SK-N-SH (cell line): Measurements from ENCODE around the gene ASGR1. TPM values are rescaled to one million over a fixed set of nuclear protein-coding genes. Genes with fewer than 3 reads are reported as not detected.

Source experiments
- CTCF ChIA-PET: fragments of 300-600, 350-600 bp; formaldehyde crosslinking; extraction: SDS; loops from one replicate; lab custom pipeline; 2021; lab: Yijun Ruan, JAX
- POLR2A ChIA-PET: fragments of 350-600 bp; sonication (Branson Sonifier 250); formaldehyde crosslinking; extraction: SDS; loops from one replicate; lab custom pipeline; 2020; ENCODE audit warnings: antibody characterized with exemption, inconsistent platforms; lab: Yijun Ruan, JAX
- DNase-seq: peaks from one replicate; pipeline ENCODE4 v3.0.0; 2012
- H2AFZ ChIP-seq: fragments of 200-600 bp; sonication (generic); 2 replicates; pipeline ENCODE4 v1.8.1; 2016; ENCODE audit warnings: antibody characterized with exemption, mild to moderate bottlenecking, low read depth
- H3F3A ChIP-seq: fragments of 200-600 bp; sonication (generic); replicated peaks from 2 replicates; pipeline ENCODE3; 2016; ENCODE audit warnings: antibody characterized with exemption, mild to moderate bottlenecking; ENCODE audit not compliant: insufficient read depth
- H3K27ac ChIP-seq, 2 experiments: fragments of 200-500 bp in 1 of 2; fragments of 200-600 bp in 1 of 2; sonication (Bioruptor generic) in 1 of 2; sonication (generic), shearing (Covaris generic) in 1 of 2; 2 replicates each; pipeline versions ENCODE4 v1.5.1 to v1.6.1; 2014 to 2016; ENCODE audit warnings: low read depth in 2 of 2, inconsistent platforms in 1 of 2, low read length in 1 of 2, mild to moderate bottlenecking in 1 of 2, mixed read lengths in 1 of 2
- H3K27me3 ChIP-seq: fragments of 200-600 bp; sonication (generic), shearing (Covaris generic); 2 replicates; pipeline ENCODE4 v1.6.1; 2016; ENCODE audit warnings: mixed run types; ENCODE audit not compliant: insufficient read depth
- H3K36me3 ChIP-seq, 2 experiments: fragments of 200-500 bp in 1 of 2; fragments of 200-600 bp in 1 of 2; sonication (Bioruptor generic) in 1 of 2; sonication (generic) in 1 of 2; replicated peaks in 1 of 2; 2 replicates each; pipeline versions ENCODE3 to v1.5.1; 2014 to 2016; ENCODE audit warnings: low read length in 1 of 2, mild to moderate bottlenecking in 1 of 2; ENCODE audit not compliant: insufficient read depth in 2 of 2, control insufficient read depth in 1 of 2
- H3K4me1 ChIP-seq, 2 experiments: fragments of 200-500 bp in 1 of 2; fragments of 200-600 bp in 1 of 2; sonication (Bioruptor generic) in 1 of 2; sonication (generic), shearing (Covaris generic) in 1 of 2; 2 replicates each; pipeline versions ENCODE4 v1.5.1 to v1.6.1; 2014 to 2016; ENCODE audit warnings: low read depth in 1 of 2, low read length in 1 of 2, mixed run types in 1 of 2; ENCODE audit not compliant: insufficient read depth in 2 of 2, control insufficient read depth in 1 of 2
- H3K4me2 ChIP-seq: fragments of 200-600 bp; sonication (generic), shearing (Covaris generic); 2 replicates; pipeline ENCODE4 v1.6.1; 2017; ENCODE audit warnings: mixed run types
- H3K4me3 ChIP-seq, 2 experiments: fragments of 200-500 bp in 1 of 2; fragments of 200-600 bp in 1 of 2; sonication (Bioruptor generic) in 1 of 2; sonication (generic), shearing (Covaris generic) in 1 of 2; 2 replicates each; pipeline versions ENCODE4 v1.5.1 to v1.8.1; 2014 to 2016; ENCODE audit warnings: low read depth in 2 of 2, inconsistent platforms in 1 of 2, low read length in 1 of 2, mild to moderate bottlenecking in 1 of 2, mixed read lengths in 1 of 2, moderate library complexity in 1 of 2
- H3K79me2 ChIP-seq: fragments of 200-600 bp; sonication (generic); 2 replicates; pipeline ENCODE4 v1.8.1; 2017; ENCODE audit warnings: mild to moderate bottlenecking; ENCODE audit not compliant: insufficient read depth
- H3K9ac ChIP-seq: fragments of 200-600 bp; sonication (generic); 2 replicates; pipeline ENCODE4 v1.6.1; 2017; ENCODE audit warnings: mixed run types
- H3K9me2 ChIP-seq: fragments of 200-600 bp; sonication (generic); 2 replicates; pipeline ENCODE4 v1.6.1; 2017; ENCODE audit warnings: mixed run types
- H3K9me3 ChIP-seq: fragments of 200-600 bp; sonication (generic); 2 replicates; pipeline ENCODE4 v1.6.1; 2017; ENCODE audit warnings: mixed run types, mild to moderate bottlenecking, moderate library complexity
- H4K20me1 ChIP-seq: fragments of 200-600 bp; sonication (generic); 2 replicates; pipeline ENCODE4 v1.6.1; 2017; ENCODE audit warnings: mild to moderate bottlenecking, mixed run types; ENCODE audit not compliant: insufficient read depth
- CHD2 ChIP-seq: fragments of 150-350 bp; IDR thresholded peaks from 2 replicates; pipeline ENCODE4 v1.6.1; 2018; ENCODE audit warnings: low read length; ENCODE audit not compliant: partially characterized antibody
- CTCF ChIP-seq: fragments of 200-600 bp; sonication (generic); IDR thresholded peaks from 2 replicates; pipeline ENCODE4 v1.6.1; 2017; ENCODE audit warnings: antibody characterized with exemption, mild to moderate bottlenecking, moderate library complexity
- EZH2phosphoT487 ChIP-seq: fragments of 200-600 bp; sonication (generic); IDR thresholded peaks from 2 replicates; pipeline ENCODE4 v1.6.1; 2017; ENCODE audit warnings: low read depth, mixed run types, mild to moderate bottlenecking, antibody characterized with exemption, moderate library complexity, borderline replicate concordance
- JUND ChIP-seq: IDR thresholded peaks from 2 replicates; pipeline ENCODE4 v1.4.0; 2012
- MEF2A ChIP-seq: IDR thresholded peaks from 2 replicates; pipeline ENCODE4 v1.4.0; 2012; ENCODE audit warnings: low read depth, borderline replicate concordance
- NFIC ChIP-seq: IDR thresholded peaks from 2 replicates; pipeline ENCODE4 v1.4.0; 2012; ENCODE audit warnings: borderline replicate concordance
- PBX3 ChIP-seq: IDR thresholded peaks from 2 replicates; pipeline ENCODE4; 2012
- POLR2AphosphoS5 ChIP-seq: IDR thresholded peaks from 2 replicates; pipeline ENCODE4 v1.6.1; 2012; ENCODE audit warnings: low read depth, low read length
- SMC3 ChIP-seq: IDR thresholded peaks from 2 replicates; pipeline ENCODE4 v1.6.1; 2012; ENCODE audit warnings: low read depth, low read length, improper control_type of control experiment
- TAF1 ChIP-seq: IDR thresholded peaks from 2 replicates; pipeline ENCODE4 v1.6.1; 2012; ENCODE audit warnings: low read depth, mild to moderate bottlenecking, low read length, moderate library complexity, borderline replicate concordance
- USF1 ChIP-seq: IDR thresholded peaks from 2 replicates; pipeline ENCODE4 v1.4.0; 2012; ENCODE audit warnings: low read depth, borderline replicate concordance
- WGBS: methylation state at CpG from one replicate; pipeline ENCODE4 v1.1.6; 2017; ENCODE audit warnings: low lambda C conversion rate; 5-methylcytosine and 5-hydroxymethylcytosine counted together
- polyA plus RNA-seq, 3 experiments: library from polyadenylated mRNA; depleted of rRNA; stranded (reverse); fragments of >200 nt; gene quantifications; 2 replicates each; pipeline ENCODE4 v1.2.3, GENCODE V29; 2012
- TF ChIP-seq, protein P1 (sequence below): IDR thresholded peaks from 2 replicates; pipeline ENCODE4 v1.4.0; 2012; ENCODE audit warnings: low read depth, borderline replicate concordance
- TF ChIP-seq, protein P2 (sequence below): fragments of 150-350 bp; IDR thresholded peaks from 2 replicates; pipeline ENCODE4 v1.6.1; 2017; ENCODE audit warnings: antibody characterized with exemption, low read length, low read depth, borderline replicate concordance
- TF ChIP-seq, protein P3 (sequence below): IDR thresholded peaks from 2 replicates; pipeline ENCODE4 v1.6.1; 2012; ENCODE audit warnings: mild to moderate bottlenecking, low read depth, low read length, moderate library complexity

The ASGR1 gene
- polyA plus RNA-seq, 1 of the 3 experiments (the other 2 are of a cell fraction), result 2.1 TPM

DNA sequence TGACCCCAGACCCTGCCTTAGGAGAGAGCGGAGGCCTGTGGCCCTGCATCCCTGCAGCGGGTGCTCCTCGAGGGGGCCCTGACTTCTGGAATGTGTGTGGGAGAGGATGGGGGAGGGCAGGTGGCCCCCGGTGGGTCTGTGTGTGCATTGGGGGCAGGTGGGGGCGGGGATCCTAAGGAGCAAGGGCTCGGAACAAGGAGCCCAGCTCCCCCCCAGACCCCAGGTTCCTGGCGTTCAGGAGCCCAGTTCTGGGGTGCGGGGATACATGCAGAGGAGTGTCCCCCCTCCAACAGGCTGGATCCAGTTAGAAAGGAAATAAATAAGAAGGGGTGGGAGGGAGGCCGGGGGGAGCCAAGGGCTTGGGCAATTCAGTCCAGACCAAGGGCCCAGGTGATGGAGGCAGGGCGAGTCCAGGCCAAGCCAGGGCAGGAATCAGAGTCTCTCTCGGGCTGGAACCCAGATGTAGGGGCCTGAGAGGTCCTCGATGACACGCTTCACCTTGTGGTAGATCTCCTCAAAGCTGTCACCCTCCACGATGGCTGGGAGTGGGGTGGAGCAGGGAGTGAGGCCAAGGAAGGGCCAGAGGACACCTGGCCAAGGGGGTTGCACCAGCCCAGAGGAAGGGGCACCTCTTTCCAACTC is 11.2 kb upstream of the ASGR1 start:
- WGBS, result 93% methylated on average over 8 of the region's 14 CpGs
- Histone ChIP-seq H3K9ac (no peak overlapping the region), H3K4me1 (no peaks in the 10 kb centered on the region), H3K4me3 (no peak overlapping the region), H3K27me3 (no peaks in the 10 kb centered on the region), H3K9me3 (no peaks in the 10 kb centered on the region), H3F3A (no peaks in the 10 kb centered on the region), H3K36me3 (peaks cover 12 to 24% of the 10 kb centered on the region in 2 experiments), H3K27ac (no peak overlapping the region), H3K4me2 (no peak overlapping the region), H4K20me1 (no peaks in the 10 kb centered on the region), H3K79me2 (no peaks in the 10 kb centered on the region), H3K9me2 (no peaks in the 10 kb centered on the region), H2AFZ (no peak overlapping the region)
- ChIA-PET POLR2A (no interaction called here), CTCF (interaction anchor here (1.5 kb wide), 1 partner anchor 24 kb away, joined by 4 read pairs; no protein-coding TSS in a partner anchor)
- TF ChIP-seq CHD2, result no peak
- TF ChIP-seq USF1, result no peak
- TF ChIP-seq PBX3, result no peak
- no peak for TF ChIP-seq MEF2A
- TF ChIP-seq POLR2AphosphoS5, result no peak
- TF ChIP-seq, protein P1, sequence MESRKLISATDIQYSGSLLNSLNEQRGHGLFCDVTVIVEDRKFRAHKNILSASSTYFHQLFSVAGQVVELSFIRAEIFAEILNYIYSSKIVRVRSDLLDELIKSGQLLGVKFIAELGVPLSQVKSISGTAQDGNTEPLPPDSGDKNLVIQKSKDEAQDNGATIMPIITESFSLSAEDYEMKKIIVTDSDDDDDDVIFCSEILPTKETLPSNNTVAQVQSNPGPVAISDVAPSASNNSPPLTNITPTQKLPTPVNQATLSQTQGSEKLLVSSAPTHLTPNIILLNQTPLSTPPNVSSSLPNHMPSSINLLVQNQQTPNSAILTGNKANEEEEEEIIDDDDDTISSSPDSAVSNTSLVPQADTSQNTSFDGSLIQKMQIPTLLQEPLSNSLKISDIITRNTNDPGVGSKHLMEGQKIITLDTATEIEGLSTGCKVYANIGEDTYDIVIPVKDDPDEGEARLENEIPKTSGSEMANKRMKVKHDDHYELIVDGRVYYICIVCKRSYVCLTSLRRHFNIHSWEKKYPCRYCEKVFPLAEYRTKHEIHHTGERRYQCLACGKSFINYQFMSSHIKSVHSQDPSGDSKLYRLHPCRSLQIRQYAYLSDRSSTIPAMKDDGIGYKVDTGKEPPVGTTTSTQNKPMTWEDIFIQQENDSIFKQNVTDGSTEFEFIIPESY, result no peak
- TF ChIP-seq, protein P2, sequence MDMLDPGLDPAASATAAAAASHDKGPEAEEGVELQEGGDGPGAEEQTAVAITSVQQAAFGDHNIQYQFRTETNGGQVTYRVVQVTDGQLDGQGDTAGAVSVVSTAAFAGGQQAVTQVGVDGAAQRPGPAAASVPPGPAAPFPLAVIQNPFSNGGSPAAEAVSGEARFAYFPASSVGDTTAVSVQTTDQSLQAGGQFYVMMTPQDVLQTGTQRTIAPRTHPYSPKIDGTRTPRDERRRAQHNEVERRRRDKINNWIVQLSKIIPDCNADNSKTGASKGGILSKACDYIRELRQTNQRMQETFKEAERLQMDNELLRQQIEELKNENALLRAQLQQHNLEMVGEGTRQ, result no peak
- TF ChIP-seq JUND, result no peak
- TF ChIP-seq EZH2phosphoT487, result no peak
- no peak for TF ChIP-seq SMC3
- TF ChIP-seq CTCF, result no peak
- TF ChIP-seq NFIC, result no peak
- TF ChIP-seq TAF1, result no peak
- TF ChIP-seq, protein P3, sequence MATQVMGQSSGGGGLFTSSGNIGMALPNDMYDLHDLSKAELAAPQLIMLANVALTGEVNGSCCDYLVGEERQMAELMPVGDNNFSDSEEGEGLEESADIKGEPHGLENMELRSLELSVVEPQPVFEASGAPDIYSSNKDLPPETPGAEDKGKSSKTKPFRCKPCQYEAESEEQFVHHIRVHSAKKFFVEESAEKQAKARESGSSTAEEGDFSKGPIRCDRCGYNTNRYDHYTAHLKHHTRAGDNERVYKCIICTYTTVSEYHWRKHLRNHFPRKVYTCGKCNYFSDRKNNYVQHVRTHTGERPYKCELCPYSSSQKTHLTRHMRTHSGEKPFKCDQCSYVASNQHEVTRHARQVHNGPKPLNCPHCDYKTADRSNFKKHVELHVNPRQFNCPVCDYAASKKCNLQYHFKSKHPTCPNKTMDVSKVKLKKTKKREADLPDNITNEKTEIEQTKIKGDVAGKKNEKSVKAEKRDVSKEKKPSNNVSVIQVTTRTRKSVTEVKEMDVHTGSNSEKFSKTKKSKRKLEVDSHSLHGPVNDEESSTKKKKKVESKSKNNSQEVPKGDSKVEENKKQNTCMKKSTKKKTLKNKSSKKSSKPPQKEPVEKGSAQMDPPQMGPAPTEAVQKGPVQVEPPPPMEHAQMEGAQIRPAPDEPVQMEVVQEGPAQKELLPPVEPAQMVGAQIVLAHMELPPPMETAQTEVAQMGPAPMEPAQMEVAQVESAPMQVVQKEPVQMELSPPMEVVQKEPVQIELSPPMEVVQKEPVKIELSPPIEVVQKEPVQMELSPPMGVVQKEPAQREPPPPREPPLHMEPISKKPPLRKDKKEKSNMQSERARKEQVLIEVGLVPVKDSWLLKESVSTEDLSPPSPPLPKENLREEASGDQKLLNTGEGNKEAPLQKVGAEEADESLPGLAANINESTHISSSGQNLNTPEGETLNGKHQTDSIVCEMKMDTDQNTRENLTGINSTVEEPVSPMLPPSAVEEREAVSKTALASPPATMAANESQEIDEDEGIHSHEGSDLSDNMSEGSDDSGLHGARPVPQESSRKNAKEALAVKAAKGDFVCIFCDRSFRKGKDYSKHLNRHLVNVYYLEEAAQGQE, result no peak
- DNase-seq, result no peak
